Hepatocyte (in vitro differentiated cells): ENCODE measurements around the gene CASTOR1. TPM values are rescaled to one million over a fixed set of nuclear protein-coding genes. Genes with fewer than 3 reads are reported as not detected.
"Not testable (repeated sequence)": the region's sequence is repeated elsewhere in the genome, so short reads cannot be mapped to it uniquely, and the experiment has no call there.

Source experiments
- DNase-seq: peaks from one replicate; pipeline ENCODE4 v3.0.0-alpha.2; 2016; ENCODE audit warnings: low spot score
- H2AFZ ChIP-seq: fragments of 200-600 bp; sonication (generic); 2 replicates; pipeline ENCODE4 v1.6.0; 2016; ENCODE audit warnings: antibody characterized with exemption, mild to moderate bottlenecking
- H3K27ac ChIP-seq: fragments of 200-600 bp; sonication (generic); 2 replicates; pipeline ENCODE4 v1.5.1; 2016; ENCODE audit warnings: mild to moderate bottlenecking
- H3K27me3 ChIP-seq: fragments of 200-600 bp; sonication (generic); 2 replicates; pipeline ENCODE4 v1.6.1; 2016
- H3K36me3 ChIP-seq: fragments of 200-600 bp; sonication (generic); replicated peaks from 2 replicates; pipeline ENCODE4 v1.5.1; 2016; ENCODE audit warnings: low read depth; ENCODE audit not compliant: insufficient read depth
- H3K4me1 ChIP-seq: fragments of 200-600 bp; sonication (generic); 2 replicates; pipeline ENCODE4 v1.5.1; 2016; ENCODE audit warnings: mild to moderate bottlenecking, moderate library complexity; ENCODE audit not compliant: insufficient read depth
- H3K4me2 ChIP-seq: fragments of 200-600 bp; sonication (generic); 2 replicates; pipeline ENCODE4 v1.6.0; 2016
- H3K4me3 ChIP-seq: fragments of 200-600 bp; sonication (generic); 2 replicates; pipeline ENCODE4 v1.5.1; 2016; ENCODE audit warnings: mild to moderate bottlenecking
- H3K79me2 ChIP-seq: fragments of 200-600 bp; sonication (generic); 2 replicates; pipeline ENCODE4 v1.6.0; 2017; ENCODE audit warnings: mild to moderate bottlenecking
- H3K9me2 ChIP-seq: fragments of 200-600 bp; sonication (generic); replicated peaks from 2 replicates; pipeline ENCODE4 v1.6.0; 2017; ENCODE audit warnings: mild to moderate bottlenecking; ENCODE audit not compliant: insufficient read depth
- H3K9me3 ChIP-seq: fragments of 200-600 bp; sonication (generic); 2 replicates; pipeline ENCODE4 v1.5.1; 2016; ENCODE audit warnings: low read depth, mild to moderate bottlenecking
- H4K20me1 ChIP-seq: fragments of 200-600 bp; sonication (generic); 2 replicates; pipeline ENCODE4 v1.6.0; 2016; ENCODE audit warnings: mild to moderate bottlenecking; ENCODE audit not compliant: insufficient read depth, poor library complexity, severe bottlenecking
- EZH2 ChIP-seq: fragments of 200-600 bp; sonication (generic); IDR thresholded peaks from 2 replicates; pipeline ENCODE4 v1.6.1; 2016; ENCODE audit warnings: antibody characterized with exemption, mild to moderate bottlenecking, borderline replicate concordance
- EZH2phosphoT487 ChIP-seq: fragments of 200-600 bp; sonication (generic); IDR thresholded peaks from one replicate; pipeline ENCODE4 v1.6.1; 2018; ENCODE audit warnings: antibody characterized with exemption, mild to moderate bottlenecking, low read depth, moderate library complexity; ENCODE audit not compliant: unreplicated experiment, severe bottlenecking
- WGBS: methylation state at CpG from one replicate; pipeline ENCODE4 v1.1.6; 2016; ENCODE audit warnings: low lambda C conversion rate; ENCODE audit errors: missing lambda C conversion rate; 5-methylcytosine and 5-hydroxymethylcytosine counted together
- polyA plus RNA-seq: library from polyadenylated mRNA; unstranded; fragments of >200 nt; fragmentation: Nextera tagmentation; extraction: Ambion mirVana; gene quantifications from 2 replicates; pipeline ENCODE4 v1.2.1, GENCODE V29; 2016
- total RNA-seq: library from RNA; depleted of rRNA; stranded (reverse); fragments of >200 nt; gene quantifications from 2 replicates; pipeline ENCODE4 v1.2.3, GENCODE V29; 2014
- TF ChIP-seq, protein P1 (sequence below): fragments of 200-600 bp; sonication (generic); IDR thresholded peaks from 2 replicates; pipeline ENCODE4 v1.5.1; 2016; ENCODE audit warnings: antibody characterized with exemption, mild to moderate bottlenecking; ENCODE audit not compliant: poor library complexity

The CASTOR1 gene
- 30.9 and 48.0 TPM in 2 replicates for total RNA-seq
- 43.5 and 53.5 TPM in 2 replicates for polyA plus RNA-seq

DNA sequence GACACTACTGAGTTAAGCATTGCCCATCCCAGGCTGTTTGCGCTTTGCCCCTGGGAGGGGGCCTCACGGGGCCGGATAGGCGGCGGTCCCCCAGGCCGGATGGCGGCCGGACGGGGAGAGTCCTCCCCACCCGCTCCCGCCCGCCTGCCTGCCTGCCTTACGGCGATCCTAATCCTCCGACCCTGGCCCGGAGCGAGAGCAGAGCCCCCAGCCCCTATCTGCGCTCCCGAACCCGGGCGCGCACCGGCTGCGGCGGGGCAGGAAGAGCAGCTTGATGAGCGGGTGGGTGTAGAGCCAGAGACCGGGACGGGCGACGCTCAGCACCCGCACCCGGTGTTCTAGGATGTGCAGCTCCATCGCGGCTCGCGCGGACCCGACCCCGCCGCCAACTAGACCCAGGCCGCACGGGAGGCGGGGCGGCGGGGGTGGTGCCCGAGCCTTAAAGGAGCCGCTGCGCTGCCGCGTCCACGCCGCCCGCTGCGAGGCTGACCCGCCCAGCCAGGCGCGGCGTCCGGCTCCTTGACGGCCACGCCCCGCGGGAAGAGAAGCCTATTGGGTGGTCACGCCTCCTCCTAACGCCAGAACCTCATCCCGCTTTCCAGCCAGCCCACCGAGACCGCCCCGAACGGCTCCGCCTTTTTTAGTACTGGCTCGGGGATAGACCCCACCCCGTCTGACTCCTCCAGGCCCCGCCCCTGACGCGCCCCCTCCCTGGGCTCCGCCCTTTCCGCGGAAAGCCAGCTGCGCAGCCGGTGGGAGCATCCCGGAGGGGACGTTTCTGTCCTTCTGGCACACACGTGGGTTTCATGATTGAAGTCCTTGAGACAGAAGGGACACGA is at the start of gene CASTOR1:
CASTOR1 (minus strand) TSS at position 365 of the 839 bp plus-strand sequence; CDS start at position 357, 8 bp downstream.
- H2AFZ ChIP-seq = peak within 1 kb of the TSS; percentile 31
- under 1% methylated on average over 62 of the region's 85 CpGs for WGBS
- no peaks in the 10 kb centered on the region for H3K9me2 ChIP-seq

DNA sequence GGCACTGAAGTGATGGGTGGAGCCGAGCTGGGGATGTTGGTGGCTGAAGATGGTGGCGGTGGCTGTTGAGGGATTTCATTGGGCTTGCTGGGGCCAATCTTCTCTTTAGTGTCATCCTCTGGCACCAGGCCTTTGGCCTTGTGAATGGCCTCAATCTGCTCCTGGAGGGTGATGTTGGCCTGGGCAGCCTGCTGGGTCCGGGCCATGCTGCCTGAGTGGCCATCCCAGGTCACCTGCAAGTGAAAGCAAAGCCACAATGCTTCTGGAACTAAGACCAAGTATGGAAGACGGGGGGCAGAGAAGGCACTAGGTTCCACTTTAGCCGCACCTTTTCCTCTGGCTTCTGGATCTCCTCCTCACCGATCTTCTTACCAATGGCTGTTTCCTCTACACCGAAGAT is 49.5 kb upstream of the CASTOR1 start:
- Histone ChIP-seq H3K27ac (no peak overlapping the region), H3K9me2 (no peaks in the 10 kb centered on the region), H4K20me1 (no peaks in the 10 kb centered on the region), H2AFZ (no peak overlapping the region), H3K4me3 (no peak overlapping the region), H3K36me3 (no peaks in the 10 kb centered on the region), H3K79me2 (no peaks in the 10 kb centered on the region), H3K4me1 (no peaks in the 10 kb centered on the region), H3K27me3 (no peaks in the 10 kb centered on the region), H3K4me2 (no peak overlapping the region), H3K9me3 (no peaks in the 10 kb centered on the region)
- DNase-seq = no peak
- 99% methylated on average over 7 of the region's 7 CpGs for WGBS
- TF ChIP-seq EZH2phosphoT487 = no peak
- TF ChIP-seq EZH2 = no peak
- TF ChIP-seq, protein P1, sequence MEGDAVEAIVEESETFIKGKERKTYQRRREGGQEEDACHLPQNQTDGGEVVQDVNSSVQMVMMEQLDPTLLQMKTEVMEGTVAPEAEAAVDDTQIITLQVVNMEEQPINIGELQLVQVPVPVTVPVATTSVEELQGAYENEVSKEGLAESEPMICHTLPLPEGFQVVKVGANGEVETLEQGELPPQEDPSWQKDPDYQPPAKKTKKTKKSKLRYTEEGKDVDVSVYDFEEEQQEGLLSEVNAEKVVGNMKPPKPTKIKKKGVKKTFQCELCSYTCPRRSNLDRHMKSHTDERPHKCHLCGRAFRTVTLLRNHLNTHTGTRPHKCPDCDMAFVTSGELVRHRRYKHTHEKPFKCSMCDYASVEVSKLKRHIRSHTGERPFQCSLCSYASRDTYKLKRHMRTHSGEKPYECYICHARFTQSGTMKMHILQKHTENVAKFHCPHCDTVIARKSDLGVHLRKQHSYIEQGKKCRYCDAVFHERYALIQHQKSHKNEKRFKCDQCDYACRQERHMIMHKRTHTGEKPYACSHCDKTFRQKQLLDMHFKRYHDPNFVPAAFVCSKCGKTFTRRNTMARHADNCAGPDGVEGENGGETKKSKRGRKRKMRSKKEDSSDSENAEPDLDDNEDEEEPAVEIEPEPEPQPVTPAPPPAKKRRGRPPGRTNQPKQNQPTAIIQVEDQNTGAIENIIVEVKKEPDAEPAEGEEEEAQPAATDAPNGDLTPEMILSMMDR = no peak

More for the DNA sequence above, at the start of gene CASTOR1:
- peaks cover 10% of the 10 kb centered on the region for H3K4me1 ChIP-seq
- peak within 1 kb of the TSS; percentile 97 for H3K4me2 ChIP-seq
- TF ChIP-seq, protein P1 = no peak
- no peak for TF ChIP-seq EZH2
- no peak for TF ChIP-seq EZH2phosphoT487
- H3K4me3 ChIP-seq = peak within 1 kb of the TSS; percentile 52
- peak within 1 kb of the TSS; percentile 84 for H3K27ac ChIP-seq
- H4K20me1 ChIP-seq = no peaks in the 10 kb centered on the region
- H3K79me2 ChIP-seq = no peaks in the 10 kb centered on the region
- H3K27me3 ChIP-seq = no peaks in the 10 kb centered on the region
- H3K9me3 ChIP-seq = no peaks in the 10 kb centered on the region
- DNase-seq = peak; percentile 99
- no peaks in the 10 kb centered on the region for H3K36me3 ChIP-seq

GRCh38 chr22:30338341-30338740 is 49.0 kb upstream of the CASTOR1 start:
- H3K36me3 ChIP-seq = not testable (repeated sequence)
- WGBS = 91% methylated on average over 9 of the region's 9 CpGs

GRCh38 chr22:30337461-30337778 is 48.1 kb upstream of the CASTOR1 start:
- Histone ChIP-seq H3K27me3 (no peaks in the 10 kb centered on the region), H3K9me3 (no peaks in the 10 kb centered on the region), H3K79me2 (no peaks in the 10 kb centered on the region), H3K4me3 (no peak overlapping the region), H3K27ac (no peak overlapping the region), H3K9me2 (no peaks in the 10 kb centered on the region), H4K20me1 (no peaks in the 10 kb centered on the region), H3K36me3 (no peaks in the 10 kb centered on the region), H2AFZ (no peak overlapping the region), H3K4me1 (no peaks in the 10 kb centered on the region), H3K4me2 (no peak overlapping the region)
- TF ChIP-seq, protein P1 = no peak
- TF ChIP-seq EZH2phosphoT487 (no peak), EZH2 (no peak)
- 98% methylated on average over 4 of the region's 8 CpGs for WGBS
- no peak for DNase-seq

More at GRCh38 chr22:30338341-30338740, 49.0 kb upstream of the CASTOR1 start:
- not testable (repeated sequence) for H3K4me3 ChIP-seq, H3K4me1 ChIP-seq, DNase-seq, H3K27ac ChIP-seq, H3K4me2 ChIP-seq, H3K79me2 ChIP-seq, H3K9me2 ChIP-seq, H2AFZ ChIP-seq, H3K9me3 ChIP-seq, H4K20me1 ChIP-seq, H3K27me3 ChIP-seq
